ENCODE data around the gene C3AR1.

- no peak for TF ChIP-seq POLR2AphosphoS5 (IDR thresholded peaks at IDR 0.05; ENCODE audit: insufficient read depth, low read depth, low read length)
- no peak for TF ChIP-seq CTCF (IDR thresholded peaks at IDR 0.05; ENCODE audit: extremely low read depth in 1 of 2, insufficient read depth in 1 of 2, low read depth in 1 of 2, low read length in 2 of 2)
- TF ChIP-seq EZH2 (IDR thresholded peaks at IDR 0.05; ENCODE audit: borderline replicate concordance, low read depth, low read length, severe bottlenecking), result no peak
- TF ChIP-seq POLR2A (IDR thresholded peaks at IDR 0.05; ENCODE audit: low read depth, low read length), result no peak
- no peak for TF ChIP-seq JUN (IDR thresholded peaks at IDR 0.05; ENCODE audit: borderline replicate concordance, insufficient read depth, insufficient read length, low read depth)
- TF ChIP-seq MYC (IDR thresholded peaks at IDR 0.05; ENCODE audit: low read depth, low read length), result no peak
- TF ChIP-seq FOS (IDR thresholded peaks at IDR 0.05; ENCODE audit: borderline replicate concordance, insufficient read depth, low read length), result no peak
- TF ChIP-seq GATA2 (IDR thresholded peaks at IDR 0.05; ENCODE audit: insufficient read depth, insufficient read length, low read depth, low read length), result no peak
Measured at GRCh38 chr12:8064131-8064530, 2.0 kb downstream of the C3AR1 start.

All from endothelial cell of umbilical vein (primary cell).